Measurements from ENCODE around the gene B4GALNT3. TPM values are rescaled to one million over a fixed set of nuclear protein-coding genes. Genes with fewer than 3 reads are reported as not detected.

The B4GALNT3 gene
- total and polyA plus RNA-seq, 2 experiments from 2014 or later: 4.4 to 13.9 TPM

DNA sequence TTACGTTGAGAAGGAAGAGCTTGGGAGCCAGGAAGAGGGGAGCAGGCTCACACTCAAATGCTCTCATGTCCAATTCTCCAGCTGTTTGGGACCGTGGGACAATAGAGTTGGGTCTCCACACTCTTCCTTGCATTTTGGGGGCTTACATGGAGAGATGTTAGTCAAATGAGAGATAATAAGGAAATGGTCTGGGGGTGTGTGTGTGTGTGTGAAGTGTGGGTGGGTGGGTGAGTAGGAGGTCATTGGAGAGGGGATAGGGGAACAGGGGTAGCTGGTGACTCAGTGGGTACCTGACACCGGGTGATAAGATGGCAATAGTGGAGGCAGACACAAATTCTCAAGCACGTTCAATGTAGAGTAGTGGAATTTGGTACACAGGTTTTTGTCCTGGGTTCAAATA is 68.0 kb downstream of the B4GALNT3 start:
- Histone ChIP-seq H3K27ac (no peak overlapping the region), H3K4me3 (no peak overlapping the region), H3K36me3 (replicated peaks; ENCODE audit: insufficient read depth, low read depth) (no peaks in the 10 kb centered on the region), H3K27me3 (no peaks in the 10 kb centered on the region), H3K4me1 (ENCODE audit: insufficient read depth) (no peaks in the 10 kb centered on the region), H2AFZ (no peak overlapping the region), H3K9me3 (ENCODE audit: low read depth) (no peaks in the 10 kb centered on the region), H3K79me2 (no peaks in the 10 kb centered on the region), H3K4me2 (no peak overlapping the region), H4K20me1 (ENCODE audit: insufficient read depth, poor library complexity, severe bottlenecking) (no peaks in the 10 kb centered on the region), H3K9me2 (replicated peaks; ENCODE audit: insufficient read depth) (no peaks in the 10 kb centered on the region)
- TF ChIP-seq EZH2phosphoT487 (IDR thresholded peaks at IDR 0.05; ENCODE audit: low read depth, severe bottlenecking, unreplicated experiment): no peak
- TF ChIP-seq, protein P1, sequence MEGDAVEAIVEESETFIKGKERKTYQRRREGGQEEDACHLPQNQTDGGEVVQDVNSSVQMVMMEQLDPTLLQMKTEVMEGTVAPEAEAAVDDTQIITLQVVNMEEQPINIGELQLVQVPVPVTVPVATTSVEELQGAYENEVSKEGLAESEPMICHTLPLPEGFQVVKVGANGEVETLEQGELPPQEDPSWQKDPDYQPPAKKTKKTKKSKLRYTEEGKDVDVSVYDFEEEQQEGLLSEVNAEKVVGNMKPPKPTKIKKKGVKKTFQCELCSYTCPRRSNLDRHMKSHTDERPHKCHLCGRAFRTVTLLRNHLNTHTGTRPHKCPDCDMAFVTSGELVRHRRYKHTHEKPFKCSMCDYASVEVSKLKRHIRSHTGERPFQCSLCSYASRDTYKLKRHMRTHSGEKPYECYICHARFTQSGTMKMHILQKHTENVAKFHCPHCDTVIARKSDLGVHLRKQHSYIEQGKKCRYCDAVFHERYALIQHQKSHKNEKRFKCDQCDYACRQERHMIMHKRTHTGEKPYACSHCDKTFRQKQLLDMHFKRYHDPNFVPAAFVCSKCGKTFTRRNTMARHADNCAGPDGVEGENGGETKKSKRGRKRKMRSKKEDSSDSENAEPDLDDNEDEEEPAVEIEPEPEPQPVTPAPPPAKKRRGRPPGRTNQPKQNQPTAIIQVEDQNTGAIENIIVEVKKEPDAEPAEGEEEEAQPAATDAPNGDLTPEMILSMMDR (IDR thresholded peaks at IDR 0.05; ENCODE audit: poor library complexity): no peak
- TF ChIP-seq EZH2 (IDR thresholded peaks at IDR 0.05; ENCODE audit: borderline replicate concordance): no peak
- 98% methylated on average over 4 of the region's 4 CpGs for WGBS (ENCODE audit: low lambda C conversion rate, missing lambda C conversion rate)
- DNase-seq (ENCODE audit: low spot score): no peak

GRCh38 chr12:530308-530707 is 70.6 kb downstream of the B4GALNT3 start:
- no peaks in the 10 kb centered on the region for H3K9me3 ChIP-seq (ENCODE audit: low read depth)
- H3K9me2 ChIP-seq (replicated peaks; ENCODE audit: insufficient read depth): no peaks in the 10 kb centered on the region
- H3K4me3 ChIP-seq: no peak overlapping the region
- no peaks in the 10 kb centered on the region for H3K4me1 ChIP-seq (ENCODE audit: insufficient read depth)
- no peaks in the 10 kb centered on the region for H3K79me2 ChIP-seq
- no peaks in the 10 kb centered on the region for H4K20me1 ChIP-seq (ENCODE audit: insufficient read depth, poor library complexity, severe bottlenecking)
- H3K4me2 ChIP-seq: no peak overlapping the region
- no peaks in the 10 kb centered on the region for H3K36me3 ChIP-seq (replicated peaks; ENCODE audit: insufficient read depth, low read depth)
- 78% methylated on average over 6 of the region's 6 CpGs for WGBS (ENCODE audit: low lambda C conversion rate, missing lambda C conversion rate)
- H2AFZ ChIP-seq: no peak overlapping the region
- no peak for TF ChIP-seq EZH2 (IDR thresholded peaks at IDR 0.05; ENCODE audit: borderline replicate concordance)
- no peak for TF ChIP-seq EZH2phosphoT487 (IDR thresholded peaks at IDR 0.05; ENCODE audit: low read depth, severe bottlenecking, unreplicated experiment)
- TF ChIP-seq, protein P1 (IDR thresholded peaks at IDR 0.05; ENCODE audit: poor library complexity): no peak
- H3K27me3 ChIP-seq: no peaks in the 10 kb centered on the region
- H3K27ac ChIP-seq: no peak overlapping the region
- DNase-seq (ENCODE audit: low spot score): no peak

DNA sequence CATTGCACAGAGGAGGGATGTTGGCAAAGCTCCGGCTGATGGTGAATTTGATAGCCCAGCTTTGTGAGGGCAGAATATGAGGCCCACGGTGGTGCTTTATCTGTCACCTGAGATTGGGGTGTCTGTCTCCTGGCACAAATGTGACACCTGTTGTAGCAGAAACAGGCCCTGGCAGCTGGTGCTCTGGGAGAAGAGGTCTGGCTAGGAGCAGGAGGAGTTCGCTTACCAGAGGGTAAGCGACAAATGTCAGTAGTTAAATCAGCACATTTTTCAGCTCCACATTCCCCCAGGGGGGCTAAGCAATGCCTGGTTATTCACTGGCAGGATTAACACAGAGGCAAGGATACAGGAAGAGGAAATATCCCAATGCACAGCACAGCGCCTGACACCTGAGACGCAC is 71.1 kb downstream of the B4GALNT3 start:
- H3K4me2 ChIP-seq: no peak overlapping the region
- H4K20me1 ChIP-seq (ENCODE audit: insufficient read depth, poor library complexity, severe bottlenecking): no peaks in the 10 kb centered on the region
- 91% methylated on average over 6 of the region's 6 CpGs for WGBS (ENCODE audit: low lambda C conversion rate, missing lambda C conversion rate)
- no peaks in the 10 kb centered on the region for H3K36me3 ChIP-seq (replicated peaks; ENCODE audit: insufficient read depth, low read depth)
- no peaks in the 10 kb centered on the region for H3K27me3 ChIP-seq
- H3K27ac ChIP-seq: no peak overlapping the region
- H2AFZ ChIP-seq: no peak overlapping the region
- no peaks in the 10 kb centered on the region for H3K9me3 ChIP-seq (ENCODE audit: low read depth)
- no peaks in the 10 kb centered on the region for H3K79me2 ChIP-seq
- H3K4me3 ChIP-seq: no peak overlapping the region
- DNase-seq (ENCODE audit: low spot score): no peak
- no peaks in the 10 kb centered on the region for H3K9me2 ChIP-seq (replicated peaks; ENCODE audit: insufficient read depth)
- no peaks in the 10 kb centered on the region for H3K4me1 ChIP-seq (ENCODE audit: insufficient read depth)
- TF ChIP-seq, protein P1 (IDR thresholded peaks at IDR 0.05; ENCODE audit: poor library complexity): no peak
- TF ChIP-seq EZH2phosphoT487 (IDR thresholded peaks at IDR 0.05; ENCODE audit: low read depth, severe bottlenecking, unreplicated experiment): no peak
- no peak for TF ChIP-seq EZH2 (IDR thresholded peaks at IDR 0.05; ENCODE audit: borderline replicate concordance)

Data from hepatocyte (in vitro differentiated cells).